SK-MEL-5 (cell line): ENCODE results near the gene SYNE1. TPM values are rescaled to one million over a fixed set of nuclear protein-coding genes. Genes with fewer than 3 reads are reported as not detected.
"Not testable (repeated sequence)": the region's sequence is repeated elsewhere in the genome, so short reads cannot be mapped to it uniquely, and the experiment has no call there.

ENCODE experiments used
- DNase-seq: peaks from one replicate; pipeline ENCODE4 v3.0.0-alpha.2; 2016; ENCODE audit warnings: low read depth, low spot score
- in situ Hi-C: cut with HindIII; loops from 2 replicates; pipeline ENCODE4 v1.10.0; 2016; ENCODE audit warnings: low sequenced_read_pairs, high pct_unique_total_duplicates, low pct_unique_long_range_greater_than_20kb
- total RNA-seq: library from RNA; depleted of rRNA; stranded (reverse); fragments of >200 nt; shearing (Covaris generic); gene quantifications from 2 replicates; pipeline ENCODE4 v1.2.3, GENCODE V29; 2014

The SYNE1 gene
- total RNA-seq, 1 experiment from 2014 or later = 25.5 TPM

DNA sequence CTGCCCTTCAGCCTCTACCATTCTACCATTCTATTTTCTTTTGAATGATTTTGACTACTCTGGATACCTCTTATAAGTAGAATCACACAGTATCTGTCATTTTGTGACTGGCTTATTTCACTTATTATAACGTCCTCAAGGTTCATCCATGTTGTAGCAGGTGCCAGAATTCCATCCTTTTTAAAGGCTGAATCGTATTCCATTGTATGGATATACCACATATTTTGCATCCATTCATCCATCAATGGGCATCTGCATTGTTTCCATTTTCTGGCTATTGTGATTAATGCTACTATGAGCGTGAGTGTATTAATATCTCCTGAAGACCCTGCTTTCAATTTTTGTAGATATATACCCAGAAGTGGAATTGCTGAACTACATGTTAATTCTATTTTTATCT, 105.5 kb downstream of the SYNE1 start:
- no peak for DNase-seq
- in situ Hi-C loops = no loop called here

DNA sequence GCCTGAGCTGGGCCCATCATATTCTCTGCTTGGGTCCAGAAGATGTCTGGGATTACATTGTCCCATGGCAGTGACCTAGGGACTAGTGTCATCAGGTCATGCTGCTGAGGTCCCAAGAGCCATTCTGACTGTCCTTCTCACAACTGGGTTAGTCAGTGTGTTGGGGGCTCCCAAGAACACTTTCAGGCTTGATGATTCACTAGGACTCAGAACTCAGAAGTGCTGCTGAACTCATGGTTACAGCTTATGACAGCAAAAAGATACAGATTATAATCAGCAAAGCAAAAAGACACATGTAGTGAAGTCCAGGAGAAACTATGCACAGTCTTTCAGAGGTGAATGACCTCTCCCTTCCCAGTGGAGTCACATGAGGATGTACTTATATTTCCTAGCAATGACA, 107.8 kb downstream of the SYNE1 start:
- in situ Hi-C loops = no loop called here
- no peak for DNase-seq

DNA sequence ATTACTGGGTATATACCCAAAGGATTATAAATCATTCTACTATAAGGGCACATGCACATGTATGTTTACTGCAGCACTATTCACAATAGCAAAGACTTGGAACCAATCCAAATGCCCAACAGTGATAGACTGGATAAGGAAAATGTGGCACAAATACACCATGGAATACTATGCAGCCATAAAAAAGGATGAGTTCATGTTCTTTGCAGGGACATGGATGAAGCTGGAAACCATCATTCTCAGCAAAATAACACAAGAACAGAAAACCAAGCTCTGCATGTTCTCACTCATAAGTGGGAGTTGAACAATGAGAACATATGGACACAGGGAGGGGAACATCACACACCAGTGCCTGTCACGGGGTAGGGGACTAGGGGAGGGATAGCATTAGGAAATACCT, 123.0 kb downstream of the SYNE1 start:
- in situ Hi-C loops, DNase-seq: not testable (repeated sequence)

DNA sequence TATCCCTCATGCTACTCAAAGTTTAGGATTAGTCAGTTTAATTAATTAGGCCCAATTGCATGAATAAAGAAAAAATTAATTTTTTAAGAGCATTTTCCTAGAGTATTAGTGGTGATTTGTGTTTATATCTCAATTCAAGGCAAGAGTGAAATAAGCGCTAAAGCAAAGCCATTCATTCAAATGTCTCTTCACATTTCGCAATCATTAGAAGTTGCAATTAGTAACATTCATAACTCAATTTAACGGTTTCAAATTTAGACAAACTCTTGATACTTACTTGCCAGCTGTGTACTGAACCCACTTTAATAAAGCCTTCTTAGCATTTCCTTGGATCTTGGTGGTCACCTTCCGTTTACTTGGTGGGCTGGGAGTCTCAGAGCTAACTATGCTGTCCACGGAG, 127.2 kb downstream of the SYNE1 start:
- no peak for DNase-seq
- in situ Hi-C loops = no loop called here

DNA sequence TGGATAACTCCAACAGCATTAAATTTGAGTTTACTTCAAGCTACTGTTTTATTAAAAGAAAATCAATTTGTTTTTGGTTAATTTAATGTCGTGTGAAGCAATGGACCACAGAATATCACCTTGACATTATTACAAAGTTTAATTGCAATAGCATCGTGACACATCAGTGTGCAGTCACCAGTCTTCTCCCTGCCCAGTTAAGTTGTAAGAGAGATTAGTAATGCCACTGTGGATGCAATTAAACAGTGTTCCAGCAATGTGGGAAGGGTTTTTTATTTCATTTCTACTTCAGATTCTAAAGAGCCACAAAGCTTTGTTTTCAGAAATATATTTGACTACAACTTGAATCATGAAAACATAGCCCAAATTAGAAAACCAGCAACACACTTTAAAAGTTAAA, 128.7 kb downstream of the SYNE1 start:
- in situ Hi-C loops = no loop called here
- no peak for DNase-seq

DNA sequence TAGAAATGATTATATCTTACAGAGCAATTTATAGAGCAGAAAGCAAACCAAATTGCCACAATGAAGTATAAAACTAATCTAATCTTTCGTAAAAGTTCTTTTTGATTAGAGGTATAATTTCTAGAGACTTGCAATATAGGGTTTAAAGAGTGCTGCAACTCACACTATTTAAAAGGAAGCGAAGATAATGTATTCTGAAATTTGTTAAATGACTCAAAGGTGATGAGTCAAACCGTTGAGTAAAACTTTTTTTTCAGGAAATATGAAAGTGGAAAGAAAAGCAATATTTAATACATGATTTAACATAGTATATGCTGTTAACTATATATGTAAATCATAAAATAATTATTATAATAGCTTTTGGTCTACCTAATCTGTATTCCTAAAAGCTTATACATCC, 133.6 kb downstream of the SYNE1 start:
- in situ Hi-C loops = no loop called here
- no peak for DNase-seq

DNA sequence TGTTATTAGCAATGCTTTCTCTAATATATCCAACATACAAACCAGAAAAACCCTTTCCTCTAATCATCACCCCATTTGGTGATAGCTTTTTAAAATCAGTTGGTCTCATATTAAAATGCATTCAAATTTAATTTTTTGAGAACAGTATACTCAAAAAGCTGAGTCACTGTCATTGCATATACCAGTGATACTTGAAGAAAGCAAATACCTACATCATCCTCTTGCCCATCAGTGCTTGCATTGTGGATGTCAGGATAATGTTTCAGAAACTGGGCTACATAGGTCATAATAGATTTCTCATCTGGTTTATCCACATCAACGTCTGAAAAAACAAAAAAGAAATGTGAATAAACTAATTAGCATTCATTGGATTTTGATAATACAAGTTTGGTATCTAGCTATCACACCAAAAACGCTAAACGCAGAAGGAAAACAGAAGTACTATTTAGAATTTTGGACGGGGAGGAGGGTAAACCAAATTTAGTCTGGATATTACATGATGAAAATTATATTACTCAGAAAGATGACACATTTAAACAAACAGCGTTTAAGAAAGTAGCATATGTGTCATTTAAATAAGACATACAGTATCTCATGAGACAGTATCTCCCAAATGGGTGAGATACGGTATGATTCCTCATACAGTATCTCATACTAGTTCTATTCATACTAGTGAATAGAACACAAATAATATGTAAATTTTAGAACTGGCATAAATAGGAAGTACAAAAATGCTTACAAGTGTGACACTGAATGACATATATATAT, 134.6 kb downstream of the SYNE1 start:
- in situ Hi-C loops = no loop called here
- DNase-seq = no peak

DNA sequence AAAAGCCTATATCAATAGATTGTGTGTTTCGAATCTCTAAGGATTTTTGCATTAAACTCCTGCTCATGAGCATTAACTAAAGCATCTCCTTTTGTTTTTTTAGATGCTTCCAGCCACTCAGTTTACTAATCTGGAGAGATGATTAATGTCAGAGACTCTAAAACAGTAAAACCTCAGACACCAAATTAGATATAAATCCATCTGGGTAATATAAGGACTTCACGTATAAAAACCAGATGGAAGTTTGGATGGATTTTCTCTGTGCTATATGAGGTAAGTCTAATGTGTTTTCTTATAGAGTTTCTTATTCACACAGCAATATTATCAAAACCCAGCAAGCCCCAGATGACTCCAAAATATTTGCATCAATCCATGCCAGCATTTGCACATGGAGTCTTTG, 137.2 kb downstream of the SYNE1 start:
- no peak for DNase-seq
- in situ Hi-C loops = no loop called here

DNA sequence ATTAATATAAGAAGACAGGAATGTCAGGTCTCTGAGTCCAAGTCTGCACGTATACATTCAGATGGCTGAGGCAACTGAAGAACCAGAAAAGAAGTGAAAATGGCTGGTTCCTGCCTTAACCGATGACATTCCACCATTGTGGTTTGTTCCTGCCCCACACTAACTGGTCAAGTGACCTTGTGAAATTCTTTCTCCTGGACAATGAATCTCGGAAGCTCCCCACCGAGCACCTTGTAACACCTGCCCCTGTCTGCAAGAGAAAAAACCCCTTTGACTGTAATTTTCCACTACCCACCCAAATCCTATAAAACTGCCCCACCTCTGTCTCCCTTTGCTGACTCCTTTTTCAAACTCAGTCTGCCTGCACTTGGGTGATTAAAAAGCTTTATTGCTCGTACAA, 140.4 kb downstream of the SYNE1 start:
- DNase-seq = no peak
- in situ Hi-C loops = no loop called here

DNA sequence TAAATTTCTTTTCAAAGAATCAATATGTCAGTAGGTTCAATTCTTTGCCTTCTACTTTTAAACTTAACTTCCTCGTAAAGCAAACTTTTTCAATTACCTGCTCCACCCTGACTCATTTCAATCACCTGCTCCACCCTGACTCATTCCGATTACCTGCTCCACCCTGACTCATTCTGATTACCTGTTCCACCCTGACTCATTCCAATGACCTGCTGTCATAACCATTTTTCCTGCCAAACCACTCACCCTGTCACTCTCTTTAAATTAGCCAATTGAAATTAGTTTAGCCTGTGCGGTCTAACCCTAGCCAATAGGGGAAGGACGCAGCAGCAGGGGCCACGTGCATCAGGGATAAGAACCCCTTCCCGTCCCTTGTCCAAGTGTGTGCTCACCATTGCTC, 141.7 kb downstream of the SYNE1 start:
- DNase-seq, in situ Hi-C loops: not testable (repeated sequence)

DNA sequence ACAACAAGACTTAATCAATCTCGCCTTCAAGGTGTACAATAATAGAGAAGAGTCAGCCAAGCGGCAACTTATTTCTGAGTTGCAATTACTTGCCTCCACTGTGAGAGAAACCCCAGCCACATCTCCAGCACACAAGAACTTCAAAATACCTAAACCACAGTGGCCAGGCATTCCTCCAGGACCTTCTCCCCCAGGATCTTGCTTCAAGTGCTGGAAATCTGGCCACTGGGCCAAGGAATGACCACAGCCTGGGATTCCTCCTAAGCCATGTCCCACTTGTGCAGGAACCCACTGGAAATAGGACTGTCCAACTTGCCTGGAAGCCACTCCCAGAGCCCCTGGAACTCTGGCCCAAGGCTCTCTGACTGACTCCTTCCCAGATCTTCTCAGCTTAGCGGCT, 144.9 kb downstream of the SYNE1 start:
- DNase-seq, in situ Hi-C loops: not testable (repeated sequence)

DNA sequence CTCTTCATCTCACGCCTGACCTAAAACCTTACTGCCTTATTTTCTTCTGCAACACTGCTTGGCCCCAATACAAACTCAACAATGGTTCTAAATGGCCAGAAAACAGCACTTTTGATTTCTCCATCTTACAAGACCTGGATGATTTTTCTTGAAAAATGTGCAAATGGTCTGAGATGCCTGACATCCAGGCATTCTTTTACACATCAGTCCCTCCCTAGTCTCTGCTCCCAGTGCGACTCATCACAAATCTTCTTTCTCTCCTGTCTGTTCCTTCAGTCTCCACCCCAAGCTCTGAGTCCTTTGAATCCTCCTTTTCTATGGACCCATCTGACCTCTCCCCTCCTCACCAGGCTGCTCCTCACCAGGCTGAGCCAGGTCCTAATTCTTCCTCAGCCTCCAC, 145.7 kb downstream of the SYNE1 start:
- in situ Hi-C loops, DNase-seq: not testable (repeated sequence)

DNA sequence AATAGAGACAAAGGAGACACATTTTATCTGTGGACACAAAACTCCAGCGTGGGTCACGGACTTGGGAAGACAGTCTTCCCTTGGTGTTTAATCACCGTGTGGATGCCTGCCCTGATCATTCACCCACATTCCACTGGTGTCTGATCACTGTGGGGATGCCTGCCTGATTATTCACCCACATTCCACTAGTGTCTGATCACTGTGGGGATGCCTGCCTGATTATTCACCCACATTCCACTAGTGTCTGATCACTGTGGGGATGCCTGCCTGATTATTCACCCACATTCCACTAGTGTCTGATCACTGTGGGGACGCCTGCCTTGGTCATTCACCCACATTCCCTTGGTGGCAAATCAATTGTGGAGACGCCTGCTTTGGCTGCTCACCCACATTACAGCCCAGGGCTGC, 146.2 kb downstream of the SYNE1 start:
- in situ Hi-C loops = not testable (repeated sequence)

DNA sequence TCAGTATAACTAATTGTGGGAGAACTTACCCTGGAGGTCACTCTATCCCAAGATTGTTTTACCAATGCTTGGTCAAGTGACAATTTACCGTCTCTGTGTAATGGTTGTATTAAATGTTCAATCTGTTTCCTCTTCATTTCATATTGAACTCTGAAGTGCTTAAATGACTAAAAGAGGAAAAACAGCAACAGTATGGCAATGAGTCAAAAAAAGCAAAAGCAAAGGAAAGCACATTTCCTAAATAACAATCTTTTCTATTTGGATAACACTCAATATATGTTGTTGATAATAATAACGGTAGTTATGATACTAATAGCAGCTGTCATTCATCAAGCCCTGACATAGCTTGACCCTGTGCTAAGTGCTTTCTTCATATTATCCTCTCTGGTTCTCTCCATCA, 152.4 kb downstream of the SYNE1 start:
- no peak for DNase-seq
- in situ Hi-C loops = no loop called here

More for the DNA sequence above, 146.2 kb downstream of the SYNE1 start:
- not testable (repeated sequence) for DNase-seq

DNA sequence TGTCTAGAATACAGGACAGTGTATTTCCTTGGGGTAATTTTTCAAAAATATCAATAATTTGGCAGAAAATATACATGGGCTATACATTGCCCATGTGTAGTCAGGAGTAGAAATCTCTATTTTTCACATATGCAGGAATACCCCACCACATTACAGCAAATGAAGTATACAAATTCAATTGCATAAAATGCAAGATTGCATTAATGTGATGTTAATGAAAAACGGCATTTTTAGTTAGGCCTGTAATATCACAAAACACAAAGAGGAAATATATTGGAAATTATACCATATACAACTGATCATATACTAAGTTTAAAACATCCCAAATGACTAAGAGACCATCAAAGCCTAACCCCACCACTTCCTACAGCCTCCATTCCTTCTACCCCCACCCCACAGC, 154.9 kb downstream of the SYNE1 start:
- no peak for DNase-seq
- in situ Hi-C loops = no loop called here

DNA sequence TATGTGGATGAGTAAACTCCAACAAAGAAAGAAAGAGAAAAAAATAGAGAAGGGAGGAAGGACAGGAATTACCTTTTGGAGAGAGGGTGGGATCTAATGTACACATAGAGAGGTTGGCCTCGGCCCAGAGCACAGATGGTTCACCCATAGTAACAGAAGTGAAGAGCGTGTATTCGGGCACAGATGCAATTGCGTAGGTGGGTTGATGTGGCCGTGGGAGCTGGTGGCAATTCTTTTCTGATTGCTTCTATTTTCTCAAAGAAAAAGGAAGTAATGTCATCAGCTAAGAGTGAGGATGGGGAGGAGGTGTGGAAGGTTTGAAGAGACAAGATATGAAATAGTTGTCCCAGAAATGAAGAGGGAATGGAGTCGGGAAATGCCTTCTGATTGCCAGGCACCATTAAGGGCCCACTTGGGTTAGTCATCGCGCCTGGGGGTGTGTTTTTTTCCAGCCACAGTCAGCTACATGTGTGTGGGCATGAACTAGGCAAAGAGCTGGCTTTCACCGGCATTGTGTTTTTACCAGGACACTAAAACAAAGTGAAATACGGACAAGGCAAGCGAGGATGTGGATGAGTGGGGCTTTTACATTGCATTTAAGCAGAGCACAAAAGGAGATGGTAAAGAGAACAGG, 158.7 kb downstream of the SYNE1 start:
- in situ Hi-C loops = no loop called here
- DNase-seq = no peak

DNA sequence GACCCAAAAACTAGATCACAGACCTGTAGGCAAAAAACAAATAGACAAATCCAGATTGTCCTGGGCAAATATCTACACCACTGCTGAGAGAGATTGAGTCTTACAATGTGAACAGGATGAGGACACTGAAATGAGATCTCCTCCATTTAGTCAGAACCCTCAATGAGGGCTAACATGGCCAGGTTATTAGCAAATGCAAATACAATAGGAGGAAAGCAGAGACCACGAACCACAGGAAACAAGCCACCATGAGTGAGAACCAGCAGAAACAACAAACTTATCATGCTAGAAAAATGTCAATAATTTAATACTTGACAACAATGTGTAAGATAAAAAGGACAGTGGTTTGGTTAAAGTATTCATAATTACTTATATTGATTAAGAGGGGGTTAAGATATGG, 162.8 kb downstream of the SYNE1 start:
- in situ Hi-C loops = no loop called here
- DNase-seq = no peak

DNA sequence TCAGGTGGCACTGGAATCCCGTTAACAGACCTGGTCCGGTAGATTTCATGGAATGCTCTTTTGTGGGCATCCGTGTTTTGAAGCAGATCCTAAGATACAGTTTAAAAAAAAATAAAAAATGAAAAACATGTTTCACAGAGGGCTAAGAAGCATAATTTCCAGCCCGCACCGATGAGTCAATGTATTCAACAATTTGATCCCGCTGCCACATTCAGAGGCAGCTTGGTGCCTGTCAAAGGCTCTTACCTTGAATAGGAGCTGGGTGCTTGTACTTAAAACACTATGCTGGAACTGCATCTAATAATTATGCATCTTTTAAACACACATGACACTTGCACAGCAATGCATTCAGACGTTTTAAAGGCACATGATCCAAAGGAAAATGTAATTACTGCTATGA, 164.8 kb downstream of the SYNE1 start:
- in situ Hi-C loops = no loop called here
- no peak for DNase-seq
